Measurements from ENCODE around the gene PHETA1.
"Not testable (repeated sequence)": the region's sequence is repeated elsewhere in the genome, so short reads cannot be mapped to it uniquely, and the experiment has no call there.

PHETA1 gene

DNA sequence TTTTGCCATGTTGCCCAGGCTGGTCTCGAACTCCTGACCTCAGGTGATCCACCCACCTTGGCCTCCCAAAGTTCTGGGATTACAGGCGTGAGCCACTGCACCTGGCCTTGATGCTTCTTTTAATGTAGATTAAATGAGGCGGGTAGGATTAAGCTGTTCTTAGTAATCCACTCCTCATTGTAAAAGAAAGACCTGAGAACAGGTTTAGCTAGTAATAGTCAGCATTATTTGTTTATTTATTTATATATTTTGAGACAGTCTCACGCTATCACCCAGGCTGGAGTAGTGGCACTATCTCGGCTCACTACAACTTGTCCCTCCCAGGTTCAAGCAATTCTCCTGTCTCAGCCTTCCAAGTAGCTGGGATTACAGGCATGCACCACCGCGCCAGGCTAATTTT lies 27.4 kb upstream of the PHETA1 start:
- not testable (repeated sequence) for H3K9me3 Mint-ChIP-seq; H3K36me3 Mint-ChIP-seq; ATAC-seq (ENCODE audit: low read depth); H3K27me3 Mint-ChIP-seq; H3K4me3 Mint-ChIP-seq; H3K27ac Mint-ChIP-seq; DNase-seq (ENCODE audit: low spot score in 2 of 2)
- H3K4me1 Mint-ChIP-seq, result peaks cover 22% of the 10 kb centered on the region

DNA sequence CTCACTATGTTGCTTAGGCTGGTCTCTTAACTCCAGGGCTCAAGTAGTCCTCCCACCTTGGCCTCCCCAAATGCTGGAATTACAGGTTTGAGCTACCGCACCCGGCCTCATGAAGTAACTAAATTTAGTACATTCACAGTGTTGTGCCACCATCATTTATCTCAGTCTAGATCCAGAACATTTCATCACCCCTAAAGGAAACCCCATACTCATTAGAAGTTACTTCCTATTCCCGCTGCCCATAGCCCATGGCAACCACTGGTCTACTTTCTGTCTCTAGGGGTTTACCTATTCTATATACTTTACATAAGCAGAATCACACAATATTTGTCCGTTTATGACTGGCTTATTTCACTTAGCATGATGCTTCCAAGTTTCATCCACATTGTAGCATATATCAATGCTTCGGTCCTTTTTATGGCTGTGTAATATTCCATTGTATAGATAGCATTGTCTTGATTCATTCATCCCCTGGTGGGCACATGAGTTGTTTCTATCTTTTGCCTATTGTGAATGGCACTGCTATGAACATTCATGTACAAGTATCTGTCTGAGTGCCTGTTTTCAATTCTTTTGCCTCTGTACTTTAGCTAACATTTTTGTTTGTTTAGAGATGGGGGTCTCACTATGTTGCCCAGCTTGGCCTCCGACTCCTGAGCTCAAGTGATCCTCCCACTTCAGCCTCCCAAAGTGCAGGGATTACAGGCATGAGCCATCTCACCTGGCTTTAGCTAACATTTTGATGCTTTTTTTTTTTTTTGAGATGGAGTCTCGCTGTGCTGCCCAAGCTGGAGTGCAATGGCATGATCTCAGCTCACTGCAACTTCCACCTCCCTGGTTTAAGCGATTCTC lies 26.7 kb upstream of the PHETA1 start:
- Mint-ChIP-seq H3K27me3 (no peaks in the 10 kb centered on the region), H3K9me3 (no peaks in the 10 kb centered on the region), H3K4me3 (no peak overlapping the region), H3K4me1 (peaks cover 22% of the 10 kb centered on the region), H3K27ac (no peak overlapping the region), H3K36me3 (no peaks in the 10 kb centered on the region)
- DNase-seq (ENCODE audit: low spot score in 2 of 2), result no peak
- no peak for ATAC-seq (ENCODE audit: low read depth)

DNA sequence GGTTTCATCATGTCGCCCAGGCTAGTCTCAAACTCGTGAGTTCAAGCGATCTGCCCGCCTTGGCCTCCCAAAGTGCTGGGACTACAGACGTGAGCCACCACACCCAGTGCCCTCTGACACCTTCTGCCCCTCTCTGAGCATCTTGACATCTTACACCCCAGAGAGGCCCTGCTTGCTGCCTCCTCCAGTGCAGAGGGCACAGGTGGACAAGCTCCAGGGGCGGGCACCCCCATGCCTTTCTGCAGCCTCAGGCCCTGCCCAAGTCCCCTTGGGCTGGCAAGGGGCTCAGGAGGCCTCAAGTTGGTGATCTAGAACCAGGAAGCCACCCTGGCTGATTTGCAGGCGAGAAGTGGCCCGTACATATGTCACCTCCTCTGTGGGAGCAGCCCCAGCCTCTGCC lies 25.6 kb upstream of the PHETA1 start:
- DNase-seq (ENCODE audit: low spot score in 2 of 2) (no peak), ATAC-seq (ENCODE audit: low read depth) (no peak)
- Mint-ChIP-seq H3K9me3 (no peaks in the 10 kb centered on the region), H3K4me1 (peaks cover 17% of the 10 kb centered on the region), H3K36me3 (no peaks in the 10 kb centered on the region), H3K27me3 (no peaks in the 10 kb centered on the region), H3K27ac (no peak overlapping the region), H3K4me3 (no peak overlapping the region)

DNA sequence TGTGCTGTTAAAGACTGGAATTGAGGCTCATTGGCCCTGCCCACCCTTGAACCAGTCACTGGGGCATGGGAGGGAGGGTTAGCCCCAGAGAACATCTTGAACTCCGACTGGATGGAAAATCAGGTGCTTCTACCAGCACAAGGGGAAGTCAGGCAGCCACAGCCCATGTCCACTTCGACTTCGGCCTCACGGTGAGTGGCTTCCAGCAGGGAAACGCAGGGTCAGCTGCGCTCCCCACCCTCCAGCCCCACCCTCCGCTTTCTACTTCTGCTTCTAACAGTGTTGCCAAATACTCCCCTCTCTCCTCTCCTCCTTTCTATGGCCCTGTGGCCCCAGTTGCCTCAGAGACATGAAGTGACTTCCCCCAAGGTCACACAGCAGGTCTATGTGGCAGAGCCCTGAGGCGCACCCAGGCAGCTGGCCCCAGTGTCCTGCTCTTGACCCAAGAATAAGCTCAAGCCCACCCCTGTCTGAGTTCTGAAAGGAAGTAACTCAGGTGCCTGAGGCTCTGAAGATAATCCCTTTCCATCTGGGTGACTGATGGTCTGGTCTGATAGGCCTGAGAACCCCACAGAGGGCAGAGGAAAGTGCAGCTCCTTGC lies 24.9 kb upstream of the PHETA1 start:
- Mint-ChIP-seq H3K9me3 (no peaks in the 10 kb centered on the region), H3K27me3 (no peaks in the 10 kb centered on the region), H3K27ac (no peak overlapping the region), H3K4me3 (no peak overlapping the region), H3K4me1 (peaks cover 15% of the 10 kb centered on the region), H3K36me3 (no peaks in the 10 kb centered on the region)
- DNase-seq (ENCODE audit: low spot score in 2 of 2) (no peak), ATAC-seq (ENCODE audit: low read depth) (no peak)

DNA sequence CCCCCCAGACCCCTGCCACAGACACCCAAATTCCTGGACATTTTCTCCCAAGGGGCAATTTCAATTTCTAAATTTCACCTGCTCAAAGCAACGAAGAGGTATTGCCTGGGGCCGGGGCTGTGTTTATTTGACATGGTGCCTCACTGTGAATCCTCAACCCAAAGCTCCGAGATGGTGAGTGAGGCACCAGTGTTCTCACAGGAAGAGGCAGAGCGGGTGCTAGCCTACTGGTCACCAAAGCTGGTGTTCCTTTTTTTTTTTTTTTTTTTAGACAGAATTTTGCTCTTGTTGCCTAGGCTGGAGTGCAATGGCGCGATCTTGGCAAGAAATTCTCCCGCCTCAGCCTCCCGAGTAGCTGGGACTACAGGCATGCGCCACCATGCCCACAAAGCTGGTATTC lies 22.0 kb upstream of the PHETA1 start:
- Mint-ChIP-seq H3K27me3 (peaks cover 3% of the 10 kb centered on the region), H3K36me3 (no peaks in the 10 kb centered on the region), H3K4me1 (peaks cover 8% of the 10 kb centered on the region), H3K9me3 (no peaks in the 10 kb centered on the region), H3K4me3 (no peak overlapping the region), H3K27ac (no peak overlapping the region)
- DNase-seq (ENCODE audit: low spot score in 2 of 2) (no peak), ATAC-seq (ENCODE audit: low read depth) (no peak)

DNA sequence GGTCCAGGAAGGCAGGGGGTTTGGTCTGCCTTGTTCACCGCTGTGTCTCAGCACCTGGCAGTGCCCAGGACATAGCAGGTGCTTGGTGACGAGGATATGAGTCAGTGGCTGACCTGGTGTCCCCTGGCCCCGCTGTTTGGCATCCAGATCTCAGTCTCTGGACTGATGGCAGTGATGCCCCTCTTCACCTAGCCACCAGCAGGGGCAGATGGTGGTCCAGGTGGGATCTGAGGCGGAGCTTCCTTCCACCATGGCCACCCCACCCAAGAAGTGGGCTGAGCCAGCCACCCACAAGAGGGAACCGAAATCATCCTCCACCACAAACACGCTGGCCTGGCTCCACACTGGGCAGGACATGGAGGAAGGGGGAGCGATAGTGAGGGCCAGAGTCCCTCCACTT lies 20.7 kb upstream of the PHETA1 start:
- ATAC-seq (ENCODE audit: low read depth), result peak; percentile 90
- peaks cover 8% of the 10 kb centered on the region for H3K4me1 Mint-ChIP-seq
- H3K36me3 Mint-ChIP-seq, result no peaks in the 10 kb centered on the region
- H3K4me3 Mint-ChIP-seq, result peak overlapping the region; percentile 69
- H3K9me3 Mint-ChIP-seq, result no peaks in the 10 kb centered on the region
- H3K27me3 Mint-ChIP-seq, result peaks cover 3% of the 10 kb centered on the region
- no peak overlapping the region for H3K27ac Mint-ChIP-seq
- DNase-seq (ENCODE audit: low spot score in 2 of 2), result no peak

DNA sequence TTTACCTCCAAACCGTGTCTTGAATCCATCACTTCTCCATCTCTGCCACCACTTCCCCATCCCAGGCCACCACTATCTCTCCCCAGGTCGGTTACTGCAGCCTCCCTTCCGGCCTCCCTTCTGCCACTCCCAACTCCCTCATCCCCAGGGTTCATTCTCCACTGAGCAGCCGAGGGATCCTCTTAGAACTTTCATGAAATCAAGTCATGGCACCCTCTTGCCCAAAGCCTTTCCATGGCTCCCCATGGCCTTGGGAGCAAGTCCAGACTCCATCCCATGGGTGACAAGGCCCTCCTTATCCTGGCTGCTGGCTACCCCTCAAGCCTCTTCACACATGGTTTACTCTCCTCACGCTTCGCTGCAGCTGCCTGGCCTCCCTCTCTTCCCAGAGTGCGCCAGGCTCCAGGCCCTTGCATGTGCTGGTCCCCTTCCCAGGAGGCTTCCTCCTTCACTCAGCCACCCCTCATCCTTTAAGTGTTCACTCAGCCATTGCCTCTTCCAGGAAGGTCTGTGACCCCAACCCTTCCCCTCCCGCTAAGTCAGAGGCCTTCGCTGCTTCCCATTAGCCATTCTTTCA lies 18.9 kb upstream of the PHETA1 start:
- no peaks in the 10 kb centered on the region for H3K9me3 Mint-ChIP-seq
- peaks cover 3% of the 10 kb centered on the region for H3K27me3 Mint-ChIP-seq
- no peak overlapping the region for H3K27ac Mint-ChIP-seq
- no peak for ATAC-seq (ENCODE audit: low read depth)
- peaks cover 8% of the 10 kb centered on the region for H3K4me1 Mint-ChIP-seq
- no peak for DNase-seq (ENCODE audit: low spot score in 2 of 2)
- no peaks in the 10 kb centered on the region for H3K36me3 Mint-ChIP-seq
- no peak overlapping the region for H3K4me3 Mint-ChIP-seq

DNA sequence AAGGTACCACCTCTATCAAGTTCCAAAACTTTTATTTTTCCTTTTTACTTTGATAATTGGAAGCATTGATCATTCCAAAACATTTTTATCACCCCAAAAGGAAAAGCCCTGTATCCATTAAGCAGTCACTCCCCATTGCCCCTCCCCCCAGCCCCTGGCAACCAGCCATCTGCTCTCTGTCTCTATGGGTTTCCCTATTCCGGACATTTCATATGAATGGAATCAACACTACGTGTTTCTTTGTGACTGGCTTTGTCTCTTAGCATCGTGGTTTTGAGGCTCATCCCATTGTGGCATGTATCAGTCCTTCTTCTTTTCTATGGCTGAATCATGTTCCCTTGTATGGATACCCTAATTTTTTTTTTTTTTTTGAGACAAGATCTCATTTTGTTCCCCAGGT lies 18.0 kb upstream of the PHETA1 start:
- H3K9me3 Mint-ChIP-seq, result no peaks in the 10 kb centered on the region

DNA sequence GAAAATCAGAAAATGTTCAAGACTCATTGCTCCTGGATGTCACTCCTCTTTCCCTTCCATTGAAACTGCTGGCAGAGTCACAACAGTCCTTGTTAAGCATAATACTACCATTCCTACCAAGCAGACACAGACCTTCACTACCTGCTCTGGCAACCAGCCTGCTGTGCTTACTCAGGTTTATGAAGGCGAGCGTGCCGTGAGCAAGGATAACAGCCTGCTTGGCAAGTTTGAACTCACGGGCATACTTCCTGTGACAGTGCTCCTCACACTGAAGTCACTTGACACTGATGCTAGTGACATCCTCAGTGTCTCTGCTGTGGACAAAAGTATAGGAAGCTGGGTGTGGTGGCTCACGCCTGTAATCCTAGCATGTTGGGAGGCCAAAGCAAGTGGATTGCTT lies 15.7 kb upstream of the PHETA1 start:
- DNase-seq (ENCODE audit: low spot score in 2 of 2), result no peak
- Mint-ChIP-seq H3K36me3 (no peaks in the 10 kb centered on the region), H3K27me3 (peaks cover 9% of the 10 kb centered on the region), H3K4me1 (peaks cover 5% of the 10 kb centered on the region), H3K4me3 (no peak overlapping the region), H3K27ac (no peak overlapping the region), H3K9me3 (no peaks in the 10 kb centered on the region)
- ATAC-seq (ENCODE audit: low read depth), result no peak

More for the DNA sequence above, 18.0 kb upstream of the PHETA1 start:
- Mint-ChIP-seq H3K4me3 (no peak overlapping the region), H3K4me1 (peaks cover 8% of the 10 kb centered on the region), H3K36me3 (no peaks in the 10 kb centered on the region), H3K27ac (no peak overlapping the region), H3K27me3 (peaks cover 4% of the 10 kb centered on the region)
- no peak for ATAC-seq (ENCODE audit: low read depth)
- no peak for DNase-seq (ENCODE audit: low spot score in 2 of 2)

DNA sequence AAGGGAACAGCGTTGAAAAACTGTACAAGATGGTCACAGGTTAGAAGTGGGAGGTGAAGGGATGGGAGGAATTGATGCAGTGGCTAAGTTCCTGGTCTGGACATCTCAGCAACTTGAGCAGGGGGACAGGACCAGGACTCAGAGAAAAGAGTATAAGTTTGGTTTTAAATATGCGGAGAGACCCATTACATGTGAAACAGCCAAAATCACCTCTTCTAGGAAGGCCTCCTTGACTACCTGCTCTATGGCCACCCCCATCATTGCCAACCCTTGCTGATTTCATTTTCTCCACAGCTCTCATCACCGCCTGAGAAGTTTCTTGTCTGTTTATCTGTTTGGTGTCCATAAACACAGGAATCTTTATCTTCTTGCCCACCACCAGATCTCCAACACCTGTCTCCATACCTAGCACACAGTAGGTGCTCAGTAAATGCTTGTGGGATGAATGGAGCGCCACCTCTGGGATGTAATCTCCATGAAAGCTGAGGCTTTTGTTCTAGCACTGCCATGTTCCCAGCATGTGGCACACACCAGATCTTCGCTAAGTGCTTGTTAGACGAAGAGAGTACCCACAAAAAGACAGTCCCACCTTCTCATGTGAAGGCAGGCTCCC lies 11.2 kb upstream of the PHETA1 start:
- ATAC-seq (ENCODE audit: low read depth) (no peak), DNase-seq (ENCODE audit: low spot score in 2 of 2) (no peak)
- Mint-ChIP-seq H3K4me3 (no peak overlapping the region), H3K27ac (no peak overlapping the region), H3K36me3 (no peaks in the 10 kb centered on the region), H3K9me3 (no peaks in the 10 kb centered on the region), H3K4me1 (no peaks in the 10 kb centered on the region), H3K27me3 (peaks cover 6% of the 10 kb centered on the region)

DNA sequence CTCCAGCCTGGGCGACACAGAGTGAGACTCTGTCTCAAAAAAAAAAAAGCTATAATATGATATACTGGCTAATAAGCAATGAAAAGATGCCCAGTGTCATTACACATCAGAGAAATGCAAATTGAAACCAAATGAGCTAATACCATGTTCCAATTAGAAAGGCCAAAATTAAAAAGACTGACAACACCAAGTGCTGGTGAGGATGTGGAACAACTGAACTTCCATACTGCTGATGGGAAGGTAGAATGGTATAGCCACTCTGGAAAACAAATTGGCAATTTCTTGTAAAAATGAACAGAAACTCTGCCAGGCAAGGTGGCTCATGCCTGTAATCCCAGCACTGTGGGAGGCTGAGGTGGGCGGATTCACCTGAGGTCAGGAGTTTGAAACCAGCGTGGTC lies 8.5 kb upstream of the PHETA1 start:
- peaks cover 9% of the 10 kb centered on the region for H3K27me3 Mint-ChIP-seq
- ATAC-seq (ENCODE audit: low read depth), result no peak
- H3K4me1 Mint-ChIP-seq, result no peaks in the 10 kb centered on the region

DNA sequence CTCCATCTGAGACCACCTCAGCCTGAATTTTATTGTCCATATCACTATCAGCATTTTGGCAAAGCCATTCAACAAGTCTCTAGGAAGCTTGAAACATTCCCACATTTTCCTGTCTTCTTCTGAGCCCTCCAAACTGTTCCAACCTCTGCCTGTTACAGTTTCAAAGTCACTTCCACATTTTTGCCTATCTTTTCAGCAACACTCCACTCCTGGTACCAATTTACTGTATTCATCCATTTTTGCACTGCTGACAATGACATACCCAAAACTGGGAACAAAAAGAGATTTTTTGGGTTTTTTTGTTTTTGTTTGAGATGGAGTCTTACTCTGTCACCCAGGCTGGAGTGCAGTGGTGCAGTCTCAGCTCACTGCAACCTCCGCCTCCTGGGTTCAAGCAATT lies 4.3 kb upstream of the PHETA1 start:
- H3K4me1 Mint-ChIP-seq; H3K4me3 Mint-ChIP-seq; H3K27me3 Mint-ChIP-seq; H3K36me3 Mint-ChIP-seq; H3K27ac Mint-ChIP-seq; ATAC-seq (ENCODE audit: low read depth); DNase-seq (ENCODE audit: low spot score in 2 of 2); H3K9me3 Mint-ChIP-seq: not testable (repeated sequence)

More for the DNA sequence above, 8.5 kb upstream of the PHETA1 start:
- DNase-seq (ENCODE audit: low spot score in 2 of 2), result no peak
- no peaks in the 10 kb centered on the region for H3K9me3 Mint-ChIP-seq
- no peak overlapping the region for H3K27ac Mint-ChIP-seq
- H3K4me3 Mint-ChIP-seq, result no peak overlapping the region
- H3K36me3 Mint-ChIP-seq, result no peaks in the 10 kb centered on the region

DNA sequence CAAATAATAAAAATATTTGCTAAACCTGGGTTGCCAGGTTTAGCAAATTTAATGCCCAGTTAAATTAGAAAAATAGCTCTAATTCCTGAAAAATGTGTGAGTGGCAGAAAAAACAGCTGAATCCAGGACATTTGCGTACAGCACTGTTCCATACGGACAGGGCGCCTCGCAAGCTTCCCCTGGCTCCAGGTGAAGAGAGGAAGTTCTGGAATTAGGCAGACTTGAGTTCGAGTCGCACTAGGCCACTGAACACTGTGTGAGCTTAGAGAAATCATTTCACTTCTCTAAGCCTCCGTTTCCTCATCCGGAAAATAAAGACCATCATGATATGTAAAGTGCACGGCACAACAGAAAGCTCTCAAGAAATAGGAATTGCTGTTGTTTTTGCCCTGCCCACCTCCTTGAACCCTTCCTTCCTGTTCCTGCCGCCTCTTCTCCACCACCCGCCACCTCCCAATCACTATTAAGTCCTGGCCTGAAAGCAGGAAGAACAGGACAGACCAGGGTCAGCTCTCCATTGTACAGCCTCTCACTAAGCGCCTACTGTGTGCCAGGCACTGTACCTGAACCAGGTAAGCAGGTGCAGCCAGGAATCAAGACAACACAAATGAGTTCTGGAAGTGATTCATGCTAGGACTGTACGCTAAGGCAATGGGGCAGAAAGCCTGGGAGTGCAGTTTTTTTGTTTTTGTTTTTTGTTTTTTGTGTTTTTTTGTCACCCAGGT lies 763 bp upstream of the PHETA1 start:
- no peak overlapping the region for H3K27ac Mint-ChIP-seq

More for the DNA sequence above, 763 bp upstream of the PHETA1 start:
- ATAC-seq (ENCODE audit: low read depth) (no peak), DNase-seq (ENCODE audit: low spot score in 2 of 2) (no peak)
- H3K4me1 Mint-ChIP-seq, result peaks cover 12% of the 10 kb centered on the region
- H3K27me3 Mint-ChIP-seq, result peaks cover 5% of the 10 kb centered on the region
- no peaks in the 10 kb centered on the region for H3K9me3 Mint-ChIP-seq
- H3K4me3 Mint-ChIP-seq, result peak overlapping the region; percentile 87
- peaks cover 2% of the 10 kb centered on the region for H3K36me3 Mint-ChIP-seq
